ENCODE data around the gene UCHL5. TPM values are rescaled to one million over a fixed set of nuclear protein-coding genes. Genes with fewer than 3 reads are reported as not detected.

Gene UCHL5
- total and polyA plus RNA-seq, 2 donors (not counting 1 experiment from before 2014, with no cell fraction given), result 19.5 to 29.6 TPM

DNA sequence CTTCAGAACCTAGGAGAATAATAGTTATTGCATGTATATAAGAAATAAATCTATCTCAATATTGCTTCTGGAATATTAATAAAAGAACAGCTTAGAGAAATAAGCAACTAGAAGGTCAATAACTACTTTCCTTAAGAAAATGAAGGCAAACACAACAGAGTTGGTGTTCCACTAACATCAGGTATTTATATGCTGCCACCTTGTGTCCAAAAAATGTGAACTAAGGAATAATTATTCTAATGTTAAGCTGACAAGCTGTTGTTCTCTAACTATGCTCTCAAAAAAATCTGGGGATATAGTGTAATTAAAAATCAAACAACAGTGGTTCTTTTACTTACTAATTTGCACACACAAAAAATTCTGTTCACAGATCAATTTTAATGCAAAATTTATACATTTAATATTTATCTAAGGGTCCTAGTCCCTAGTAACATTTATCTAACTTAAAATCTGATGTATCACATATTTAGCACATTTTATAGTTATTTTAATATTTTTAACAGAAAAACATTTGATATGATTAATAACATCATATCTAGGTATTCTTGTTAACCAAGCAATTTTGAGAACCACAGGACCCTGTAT, 39.6 kb downstream of the UCHL5 start:
- Histone ChIP-seq H3K4me3 (replicated peaks in 1 of 4; ENCODE audit: control extremely low read depth in 1 of 4, insufficient read depth in 1 of 4, low read depth in 3 of 4, low read length in 4 of 4) (no peak overlapping the region), H3K27ac (ENCODE audit: insufficient read depth, low read length) (no peak overlapping the region), H4K20me1 (ENCODE audit: control insufficient read depth, extremely low read depth, insufficient read depth, low read length) (no peaks in the 10 kb centered on the region), H3K4me2 (ENCODE audit: extremely low read depth, insufficient read depth, low read length) (no peak overlapping the region), H3K36me3 (ENCODE audit: control insufficient read depth, insufficient read depth, low read length) (no peaks in the 10 kb centered on the region), H3K27me3 (ENCODE audit: control insufficient read depth, insufficient read depth, low read length) (no peaks in the 10 kb centered on the region), H3K9ac (ENCODE audit: insufficient read depth, low read length) (no peak overlapping the region), H3K4me1 (ENCODE audit: control insufficient read depth, extremely low read depth, insufficient read depth, low read length) (no peaks in the 10 kb centered on the region), H3K9me3 (ENCODE audit: control insufficient read depth, insufficient read depth, low read depth, low read length) (no peaks in the 10 kb centered on the region), H2AFZ (ENCODE audit: low read length) (no peak overlapping the region), H3K79me2 (ENCODE audit: control insufficient read depth, insufficient read depth, low read length) (no peaks in the 10 kb centered on the region)
- peak; percentile 55 to 80 for DNase-seq (ENCODE audit: low read depth in 2 of 2)
- TF ChIP-seq, protein P1, sequence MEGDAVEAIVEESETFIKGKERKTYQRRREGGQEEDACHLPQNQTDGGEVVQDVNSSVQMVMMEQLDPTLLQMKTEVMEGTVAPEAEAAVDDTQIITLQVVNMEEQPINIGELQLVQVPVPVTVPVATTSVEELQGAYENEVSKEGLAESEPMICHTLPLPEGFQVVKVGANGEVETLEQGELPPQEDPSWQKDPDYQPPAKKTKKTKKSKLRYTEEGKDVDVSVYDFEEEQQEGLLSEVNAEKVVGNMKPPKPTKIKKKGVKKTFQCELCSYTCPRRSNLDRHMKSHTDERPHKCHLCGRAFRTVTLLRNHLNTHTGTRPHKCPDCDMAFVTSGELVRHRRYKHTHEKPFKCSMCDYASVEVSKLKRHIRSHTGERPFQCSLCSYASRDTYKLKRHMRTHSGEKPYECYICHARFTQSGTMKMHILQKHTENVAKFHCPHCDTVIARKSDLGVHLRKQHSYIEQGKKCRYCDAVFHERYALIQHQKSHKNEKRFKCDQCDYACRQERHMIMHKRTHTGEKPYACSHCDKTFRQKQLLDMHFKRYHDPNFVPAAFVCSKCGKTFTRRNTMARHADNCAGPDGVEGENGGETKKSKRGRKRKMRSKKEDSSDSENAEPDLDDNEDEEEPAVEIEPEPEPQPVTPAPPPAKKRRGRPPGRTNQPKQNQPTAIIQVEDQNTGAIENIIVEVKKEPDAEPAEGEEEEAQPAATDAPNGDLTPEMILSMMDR (conservative IDR thresholded peaks at IDR 0.05 in 1 of 2, IDR thresholded peaks at IDR 0.05 in 1 of 2; ENCODE audit: low read depth in 1 of 2, low read length in 2 of 2), result peak in 1 of 2 donors; percentile 31
- TF ChIP-seq EZH2 (IDR thresholded peaks at IDR 0.05; ENCODE audit: low read length, missing control alignments), result no peak

DNA sequence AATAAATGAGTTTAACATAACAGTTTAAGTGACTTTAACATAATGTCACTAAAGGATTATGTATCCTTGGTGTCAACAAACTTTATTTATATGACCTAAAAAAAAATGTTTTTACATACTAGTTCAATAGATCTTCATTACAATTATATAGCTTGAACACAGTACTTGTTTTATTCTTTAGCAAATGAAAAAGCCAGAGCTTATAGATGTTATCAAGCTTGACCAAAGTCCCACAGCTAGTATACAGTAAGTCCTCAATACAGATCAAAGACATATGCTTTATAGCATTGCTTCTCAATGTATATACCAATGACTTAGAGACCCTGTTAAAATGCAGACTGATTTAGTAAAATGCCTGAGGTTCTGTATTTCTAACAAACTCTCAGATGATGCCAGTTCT, 42.4 kb downstream of the UCHL5 start:
- no peak overlapping the region for H3K27ac ChIP-seq (ENCODE audit: insufficient read depth, low read length)
- no peak overlapping the region for H3K9ac ChIP-seq (ENCODE audit: insufficient read depth, low read length)
- H3K79me2 ChIP-seq (ENCODE audit: control insufficient read depth, insufficient read depth, low read length), result no peaks in the 10 kb centered on the region
- peaks cover 9% of the 10 kb centered on the region for H3K4me1 ChIP-seq (ENCODE audit: control insufficient read depth, extremely low read depth, insufficient read depth, low read length)
- H3K36me3 ChIP-seq (ENCODE audit: control insufficient read depth, insufficient read depth, low read length), result no peaks in the 10 kb centered on the region
- H3K27me3 ChIP-seq (ENCODE audit: control insufficient read depth, insufficient read depth, low read length), result no peaks in the 10 kb centered on the region
- H3K4me2 ChIP-seq (ENCODE audit: extremely low read depth, insufficient read depth, low read length), result no peak overlapping the region
- no peak for DNase-seq (ENCODE audit: low read depth in 2 of 2)
- no peaks in the 10 kb centered on the region for H3K9me3 ChIP-seq (ENCODE audit: control insufficient read depth, insufficient read depth, low read depth, low read length)
- TF ChIP-seq, protein P1 (conservative IDR thresholded peaks at IDR 0.05 in 1 of 2, IDR thresholded peaks at IDR 0.05 in 1 of 2; ENCODE audit: low read depth in 1 of 2, low read length in 2 of 2), result no peak
- TF ChIP-seq EZH2 (IDR thresholded peaks at IDR 0.05; ENCODE audit: low read length, missing control alignments), result no peak
- H4K20me1 ChIP-seq (ENCODE audit: control insufficient read depth, extremely low read depth, insufficient read depth, low read length), result no peaks in the 10 kb centered on the region
- no peak overlapping the region for H2AFZ ChIP-seq (ENCODE audit: low read length)
- no peak overlapping the region for H3K4me3 ChIP-seq (replicated peaks in 1 of 4; ENCODE audit: control extremely low read depth in 1 of 4, insufficient read depth in 1 of 4, low read depth in 3 of 4, low read length in 4 of 4)

DNA sequence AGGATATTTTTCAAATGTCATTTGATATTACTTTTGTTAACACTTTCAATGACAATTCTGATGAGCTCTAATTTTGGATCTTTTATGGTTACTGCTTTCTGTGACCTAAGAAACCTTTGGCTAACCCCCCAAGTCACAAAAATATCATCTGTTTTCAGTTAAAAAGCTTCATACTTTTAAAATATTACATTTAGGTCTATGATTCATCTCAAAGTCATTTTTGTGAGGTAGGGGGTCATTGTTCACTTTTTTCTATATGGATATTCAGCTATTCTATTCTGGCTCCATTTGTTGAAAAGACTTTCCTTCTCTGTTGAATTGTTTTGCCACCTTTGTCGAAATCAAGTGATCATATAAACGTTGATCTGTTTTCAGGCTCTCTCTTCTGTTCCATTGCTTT, 44.8 kb downstream of the UCHL5 start:
- no peak overlapping the region for H2AFZ ChIP-seq (ENCODE audit: low read length)
- H3K9me3 ChIP-seq (ENCODE audit: control insufficient read depth, insufficient read depth, low read depth, low read length), result no peaks in the 10 kb centered on the region
- H3K27me3 ChIP-seq (ENCODE audit: control insufficient read depth, insufficient read depth, low read length), result no peaks in the 10 kb centered on the region
- no peaks in the 10 kb centered on the region for H3K79me2 ChIP-seq (ENCODE audit: control insufficient read depth, insufficient read depth, low read length)
- H3K4me2 ChIP-seq (ENCODE audit: extremely low read depth, insufficient read depth, low read length), result no peak overlapping the region
- no peaks in the 10 kb centered on the region for H3K36me3 ChIP-seq (ENCODE audit: control insufficient read depth, insufficient read depth, low read length)
- H4K20me1 ChIP-seq (ENCODE audit: control insufficient read depth, extremely low read depth, insufficient read depth, low read length), result no peaks in the 10 kb centered on the region
- H3K4me1 ChIP-seq (ENCODE audit: control insufficient read depth, extremely low read depth, insufficient read depth, low read length), result peaks cover 9% of the 10 kb centered on the region
- peak in 1 of 2 donors; percentile 30 for DNase-seq (ENCODE audit: low read depth in 2 of 2)
- H3K27ac ChIP-seq (ENCODE audit: insufficient read depth, low read length), result no peak overlapping the region
- no peak overlapping the region for H3K9ac ChIP-seq (ENCODE audit: insufficient read depth, low read length)
- H3K4me3 ChIP-seq (replicated peaks in 1 of 4; ENCODE audit: control extremely low read depth in 1 of 4, insufficient read depth in 1 of 4, low read depth in 3 of 4, low read length in 4 of 4), result no peak overlapping the region
- TF ChIP-seq, protein P1 (conservative IDR thresholded peaks at IDR 0.05 in 1 of 2, IDR thresholded peaks at IDR 0.05 in 1 of 2; ENCODE audit: low read depth in 1 of 2, low read length in 2 of 2), result no peak
- TF ChIP-seq EZH2 (IDR thresholded peaks at IDR 0.05; ENCODE audit: low read length, missing control alignments), result no peak

Data from fibroblast of lung (primary cell).